NCI-H2196 (cell line): ENCODE measurements around the gene CDKN1C.
"Not testable (repeated sequence)": the region's sequence is repeated elsewhere in the genome, so short reads cannot be mapped to it uniquely, and the experiment has no call there.

Experiments used
- DNase-seq: peaks from one replicate; lab custom pipeline; 2025; ENCODE audit not compliant: unreplicated experiment; lab: John Stamatoyannopoulos, UW

CDKN1C gene

GRCh38 chr11:2909133-2909902, 23.7 kb upstream of the CDKN1C start:
- DNase-seq: no peak

GRCh38 chr11:2908130-2908529, 22.6 kb upstream of the CDKN1C start:
- no peak for DNase-seq

GRCh38 chr11:2905299-2905698, 19.7 kb upstream of the CDKN1C start:
- not testable (repeated sequence) for DNase-seq

GRCh38 chr11:2904153-2905052, 18.8 kb upstream of the CDKN1C start:
- peak; percentile 84 for DNase-seq

GRCh38 chr11:2903672-2904011, 18.1 kb upstream of the CDKN1C start:
- no peak for DNase-seq

- no peak for DNase-seq
These were observed 17.5 kb upstream of the CDKN1C start for GRCh38 chr11:2902784-2903671.

GRCh38 chr11:2901854-2902783, 16.5 kb upstream of the CDKN1C start:
- DNase-seq: peak; percentile 97

- no peak for DNase-seq
These were observed 15.7 kb upstream of the CDKN1C start for GRCh38 chr11:2901196-2901796.

- DNase-seq: no peak
These were observed 13.7 kb upstream of the CDKN1C start for GRCh38 chr11:2899080-2899783.

- DNase-seq: peak; percentile 74
These were observed 12.9 kb upstream of the CDKN1C start for GRCh38 chr11:2898366-2899079.

- DNase-seq: no peak
These were observed 11.5 kb upstream of the CDKN1C start for GRCh38 chr11:2897048-2897447.

GRCh38 chr11:2896047-2896446, 10.5 kb upstream of the CDKN1C start:
- DNase-seq: no peak

GRCh38 chr11:2893935-2894334, 8.4 kb upstream of the CDKN1C start:
- no peak for DNase-seq

- DNase-seq: no peak
These were observed 7.5 kb upstream of the CDKN1C start for GRCh38 chr11:2892967-2893528.

- peak; percentile 75 for DNase-seq
These were observed 6.8 kb upstream of the CDKN1C start for GRCh38 chr11:2892215-2892966.

- peak; percentile 76 for DNase-seq
These were observed 6.0 kb upstream of the CDKN1C start for GRCh38 chr11:2891326-2892214.
